ENCODE results near the gene MYL11.

DNA sequence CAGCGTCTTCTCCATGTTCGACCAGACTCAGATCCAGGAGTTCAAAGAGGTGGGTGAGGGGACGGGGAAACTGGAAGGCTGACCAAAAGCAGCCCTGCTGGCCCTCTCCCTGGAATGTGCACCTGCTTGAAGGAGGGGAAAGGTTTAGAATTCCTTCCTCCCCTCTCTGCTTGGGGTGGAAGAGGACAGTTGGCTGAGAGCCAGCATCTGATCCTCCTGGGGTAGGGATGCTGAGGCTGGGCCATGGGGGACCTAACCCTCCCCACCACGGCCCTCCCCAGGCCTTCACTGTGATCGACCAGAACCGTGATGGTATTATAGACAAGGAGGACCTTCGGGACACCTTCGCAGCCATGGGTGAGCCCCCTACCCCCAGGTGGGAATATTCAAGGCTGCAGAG, 1.3 kb downstream of the MYL11 start:
- TF ChIP-seq EZH2 (IDR thresholded peaks at IDR 0.05; ENCODE audit: insufficient read depth, poor library complexity, severe bottlenecking) (no peak), EZH2phosphoT487 (IDR thresholded peaks at IDR 0.05; ENCODE audit: insufficient read depth, low read depth) (no peak)

All from GM23248 (cell line).